ENCODE results near the gene TUSC2.

The TUSC2 gene

DNA sequence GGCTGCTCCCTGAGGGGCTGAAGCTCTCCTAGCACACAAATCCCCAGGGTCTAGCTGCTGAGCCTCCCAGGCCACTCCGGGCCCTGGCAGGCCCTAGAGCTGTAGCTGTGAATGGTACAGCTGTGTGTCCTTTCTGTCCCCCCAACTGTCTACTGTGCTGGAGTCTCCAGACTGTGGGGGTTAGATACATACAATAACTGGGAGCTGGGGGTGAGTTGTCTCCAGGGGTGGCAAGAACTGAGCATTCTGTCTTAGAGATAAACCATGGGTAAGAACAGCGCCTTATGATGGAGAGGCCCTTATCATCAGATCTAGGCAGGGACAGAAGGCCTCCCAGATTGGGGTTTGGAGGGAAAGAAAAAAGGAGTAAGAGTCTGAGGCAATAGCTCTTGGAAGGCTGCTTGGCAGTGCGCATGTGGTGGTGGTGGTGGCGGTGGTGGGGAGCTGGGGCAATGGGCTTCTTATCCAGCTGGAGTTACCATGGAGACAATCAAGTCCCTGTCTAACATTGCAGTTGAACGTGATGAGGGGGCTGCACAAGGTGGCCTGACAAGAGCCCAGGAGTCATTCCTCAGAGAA lies 26.3 kb upstream of the TUSC2 start:
- DNase-seq = no peak

DNA sequence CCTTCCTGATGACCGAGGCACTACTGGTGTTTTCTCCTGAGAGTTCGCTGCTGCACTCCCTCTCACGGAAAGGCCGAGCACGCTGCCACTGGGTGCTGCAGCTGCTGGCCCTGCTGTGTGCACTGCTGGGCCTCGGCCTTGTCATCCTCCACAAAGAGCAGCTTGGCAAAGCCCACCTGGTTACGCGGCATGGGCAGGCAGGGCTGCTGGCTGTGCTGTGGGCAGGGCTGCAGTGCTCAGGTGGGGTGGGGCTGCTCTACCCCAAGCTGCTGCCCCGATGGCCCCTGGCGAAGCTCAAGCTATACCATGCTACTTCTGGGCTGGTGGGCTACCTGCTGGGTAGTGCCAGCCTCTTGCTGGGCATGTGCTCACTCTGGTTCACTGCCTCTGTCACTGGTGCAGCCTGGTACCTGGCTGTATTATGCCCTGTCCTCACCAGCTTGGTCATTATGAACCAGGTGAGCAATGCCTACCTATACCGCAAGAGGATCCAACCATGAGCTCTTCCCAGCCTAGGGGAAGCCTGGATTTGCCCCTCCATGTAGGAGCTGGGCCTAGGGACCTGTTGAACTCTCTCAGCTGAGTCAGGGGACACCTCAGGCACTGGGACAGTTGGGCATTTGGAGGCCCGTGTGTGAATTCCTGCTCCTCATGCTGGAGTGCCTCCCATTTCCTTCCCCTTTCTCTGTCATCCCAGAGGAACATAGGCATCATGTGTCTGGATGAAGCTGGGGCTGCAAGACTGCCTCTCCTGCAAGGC lies 25.4 kb upstream of the TUSC2 start:
- DNase-seq = no peak

DNA sequence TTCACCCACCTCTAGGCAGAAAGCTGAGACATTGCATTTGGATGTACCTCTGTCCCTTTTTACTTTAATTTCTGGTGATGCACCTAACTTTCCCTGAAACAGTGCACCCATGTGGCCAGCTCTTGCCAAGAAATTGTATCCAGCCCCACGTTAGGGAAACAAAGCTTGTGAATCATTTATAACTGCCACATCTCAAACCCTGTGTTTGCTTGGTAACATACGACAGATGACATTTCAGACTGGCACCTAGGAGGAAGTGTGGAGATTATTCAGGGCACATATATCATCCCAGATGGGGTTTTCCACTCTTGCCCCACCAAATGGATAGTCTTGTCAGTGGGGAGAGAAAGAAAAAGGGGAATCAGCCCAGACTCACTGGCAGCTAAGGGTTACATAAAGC lies 24.8 kb upstream of the TUSC2 start:
- DNase-seq = no peak

DNA sequence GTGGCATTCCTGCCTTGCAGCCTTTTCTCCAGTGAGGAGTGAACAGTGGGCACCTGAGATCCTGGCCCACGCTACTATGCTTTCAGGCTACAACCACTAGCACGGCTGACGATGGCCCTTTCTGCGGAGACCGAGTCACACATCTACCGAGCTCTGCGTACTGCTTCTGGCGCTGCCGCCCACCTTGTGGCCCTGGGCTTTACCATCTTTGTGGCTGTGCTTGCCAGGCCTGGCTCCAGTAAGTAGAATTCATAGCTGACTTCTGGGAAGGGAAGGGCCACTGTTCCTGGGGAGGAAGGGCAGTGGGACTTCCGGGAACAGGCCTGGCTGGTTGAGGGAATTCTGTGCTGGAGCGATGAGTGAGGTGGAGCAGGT lies 23.3 kb upstream of the TUSC2 start:
- no peak for DNase-seq

DNA sequence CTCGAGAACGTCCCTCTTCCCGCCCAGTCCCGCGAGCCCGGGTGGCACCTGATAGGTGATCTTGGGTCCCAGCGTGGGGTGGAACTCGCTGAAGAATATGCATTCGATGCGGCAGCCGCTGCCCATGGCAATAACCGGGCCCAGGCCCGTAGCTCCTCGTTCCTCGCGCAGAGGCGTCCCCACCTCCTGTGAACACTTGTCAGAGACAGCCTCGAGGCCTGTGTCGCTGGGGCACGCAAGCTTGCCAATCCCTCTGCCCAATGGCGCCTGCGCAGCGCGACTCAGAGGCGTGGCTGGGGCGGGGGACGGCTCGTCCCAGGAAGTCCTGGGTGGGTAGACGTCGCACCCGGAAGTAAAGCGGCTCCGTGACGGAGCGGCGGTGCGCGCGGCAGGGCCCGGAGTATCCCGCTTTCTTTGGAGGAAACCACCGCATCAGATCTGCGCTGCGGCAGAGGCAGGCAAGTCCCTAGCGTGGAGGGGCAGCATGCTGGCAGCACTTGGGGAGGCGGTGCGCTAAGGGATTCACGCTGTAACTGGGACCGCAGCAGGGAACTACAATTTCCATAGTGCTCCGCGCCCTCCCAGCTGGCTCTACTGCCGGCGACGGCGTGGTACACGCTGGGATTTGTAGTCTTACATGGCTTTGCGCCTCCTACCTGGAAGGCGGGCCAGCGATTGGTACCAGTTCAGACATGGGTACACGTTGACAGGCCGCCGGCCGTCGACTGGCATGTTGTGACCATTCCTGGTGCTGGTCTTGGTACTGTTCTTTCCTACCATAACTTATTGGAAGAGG lies 22.7 kb upstream of the TUSC2 start, which contains the start of the genes CYB561D2 and NPRL2:
TSS of gene CYB561D2 (plus strand) at position 336 of the 796 bp plus-strand sequence. CDS start 572 bp downstream, outside the sequence.
TSS of gene NPRL2 (minus strand) at position 249 of the 796 bp plus-strand sequence. CDS start at position 126, 123 bp downstream.
- peak; percentile 99 for DNase-seq

DNA sequence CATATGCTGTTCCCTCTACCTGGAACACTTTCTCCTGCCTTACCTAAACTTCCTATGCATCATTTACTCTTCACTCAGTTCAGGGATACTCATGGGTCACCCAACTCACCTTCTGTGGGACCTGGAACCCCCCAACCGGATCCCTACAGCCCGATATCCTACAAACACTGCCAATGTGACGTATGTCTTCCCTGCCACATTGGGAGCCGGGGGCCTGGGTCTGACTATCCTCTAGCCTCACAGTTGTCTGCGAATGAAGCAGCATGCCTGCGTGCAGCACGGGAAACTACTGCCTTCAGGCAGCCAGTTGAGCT lies 22.1 kb upstream of the TUSC2 start:
- DNase-seq = no peak

DNA sequence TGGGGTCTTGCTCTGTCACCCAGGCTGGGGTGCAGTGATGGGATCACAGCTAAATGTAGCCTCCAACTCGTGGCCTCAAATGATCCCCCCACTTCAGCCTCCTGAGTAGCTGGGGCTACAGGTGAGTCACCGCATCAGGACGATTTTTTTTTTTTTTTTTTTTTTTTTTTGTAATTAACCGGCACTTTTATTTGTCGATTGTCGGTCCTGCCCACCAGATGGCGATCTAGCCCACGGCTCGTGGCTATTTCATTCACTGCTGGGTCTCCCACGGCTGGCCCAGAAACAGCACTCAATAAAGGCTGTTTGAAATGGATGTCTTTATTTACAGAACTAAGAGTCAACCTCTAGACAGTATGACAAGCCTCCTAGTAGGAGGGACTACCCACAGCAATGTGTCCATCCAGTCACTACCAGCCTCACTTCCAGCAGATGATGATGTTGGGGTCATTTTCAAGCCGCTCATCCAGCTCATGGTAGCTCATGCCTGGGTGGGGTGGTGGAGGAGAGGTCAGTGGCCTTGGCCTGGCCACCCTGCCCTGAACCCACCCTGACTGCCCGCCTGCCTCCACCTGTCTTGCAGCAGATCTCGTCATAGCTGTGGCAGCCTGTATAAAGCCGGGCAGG lies 19.3 kb upstream of the TUSC2 start:
- peak; percentile 73 to 74 for DNase-seq

DNA sequence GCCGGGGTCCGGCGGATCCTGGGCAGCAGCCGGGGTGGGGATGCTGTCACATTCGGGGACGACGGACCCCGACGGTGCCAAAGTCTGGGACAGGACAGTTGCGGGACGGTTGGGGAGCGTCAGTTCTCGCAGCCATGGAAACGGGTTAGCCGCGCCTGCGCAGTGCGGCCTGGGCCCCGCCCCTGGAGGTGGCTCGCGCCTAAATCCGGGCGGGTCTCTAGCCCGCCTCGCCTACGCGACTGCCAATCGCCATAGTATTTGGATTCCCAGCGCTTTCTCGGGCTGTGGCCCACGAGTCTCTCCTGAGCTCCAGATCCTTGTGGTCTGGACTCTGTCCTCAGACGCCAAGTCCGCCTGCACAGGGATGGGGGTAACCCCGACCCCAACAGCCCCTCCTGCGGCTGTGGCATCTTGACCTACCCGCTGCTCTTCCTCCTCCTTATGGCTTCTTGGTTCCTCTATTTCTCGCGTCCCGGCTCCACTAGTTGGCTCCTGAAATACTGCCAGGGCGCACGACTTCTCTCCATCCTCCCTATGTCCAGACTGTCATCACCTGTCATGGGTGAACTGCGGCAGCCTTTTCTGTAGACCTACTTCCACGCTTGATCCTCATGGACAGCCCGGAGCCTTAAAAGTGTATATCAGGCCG lies 17.7 kb upstream of the TUSC2 start, which contains the start of gene ZMYND10:
TSS of gene ZMYND10 (minus strand) at position 147 of the 649 bp plus-strand sequence. CDS start 153 bp downstream, outside the sequence.
- DNase-seq = peak; percentile 66 to 69

DNA sequence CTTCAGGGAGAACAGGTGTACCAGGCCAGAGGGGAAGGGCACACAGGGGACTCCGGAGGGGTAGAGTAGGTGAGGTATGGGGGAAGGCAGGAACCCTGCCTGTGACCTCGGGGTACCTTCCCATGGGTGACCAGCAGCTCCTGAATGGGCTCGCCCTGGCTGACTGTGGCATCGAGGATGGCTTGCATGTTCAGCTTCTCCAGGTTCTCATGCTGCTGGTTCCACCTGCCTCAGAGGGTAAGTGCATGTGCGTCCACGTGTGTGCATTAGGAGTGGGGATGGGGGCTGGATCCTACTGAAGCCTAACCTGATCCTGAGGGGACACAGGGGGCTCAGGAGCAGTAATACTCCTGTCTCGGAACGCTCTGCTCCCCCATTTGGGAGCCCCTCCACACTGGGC lies 17.0 kb upstream of the TUSC2 start:
- no peak for DNase-seq

DNA sequence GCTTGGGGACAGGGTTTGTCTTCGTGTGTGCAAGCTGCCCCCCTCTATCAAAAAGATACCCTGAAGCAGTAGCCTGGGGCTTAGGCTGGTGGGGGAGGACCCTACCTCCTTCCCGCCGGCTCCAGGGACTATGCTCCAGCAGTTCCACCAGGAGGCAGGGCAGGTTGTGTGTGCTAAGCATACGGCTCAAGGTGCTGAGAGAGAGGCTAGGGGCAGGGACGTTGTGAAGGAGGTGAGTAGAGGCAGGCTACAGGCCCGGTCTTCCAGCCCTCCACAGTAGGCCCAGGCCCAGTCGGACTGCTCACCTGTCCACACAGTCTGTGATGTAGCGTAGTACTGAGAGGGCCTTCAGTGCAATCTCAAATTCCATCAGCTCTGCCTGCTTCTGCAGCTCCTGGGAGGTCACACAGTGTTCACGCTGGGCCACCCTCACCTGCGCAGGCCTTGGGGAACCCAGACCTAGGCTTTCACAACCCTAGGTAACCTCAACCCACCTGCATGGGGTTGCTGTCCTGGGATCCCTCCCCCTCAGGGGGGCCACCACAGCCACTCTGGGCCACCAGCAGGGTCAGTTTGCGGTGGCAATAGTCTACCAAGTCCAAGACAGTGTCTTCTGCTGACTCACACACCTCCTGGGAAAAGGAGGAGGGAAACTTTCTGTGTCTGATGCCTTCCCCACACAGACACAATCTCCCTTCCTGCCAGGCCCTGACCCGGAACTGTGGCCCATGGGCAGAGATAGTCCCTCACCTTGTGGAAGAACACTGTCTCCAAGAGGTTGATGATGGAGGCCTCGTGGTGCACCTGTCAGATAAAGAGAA lies 15.0 kb upstream of the TUSC2 start:
- no peak for DNase-seq

DNA sequence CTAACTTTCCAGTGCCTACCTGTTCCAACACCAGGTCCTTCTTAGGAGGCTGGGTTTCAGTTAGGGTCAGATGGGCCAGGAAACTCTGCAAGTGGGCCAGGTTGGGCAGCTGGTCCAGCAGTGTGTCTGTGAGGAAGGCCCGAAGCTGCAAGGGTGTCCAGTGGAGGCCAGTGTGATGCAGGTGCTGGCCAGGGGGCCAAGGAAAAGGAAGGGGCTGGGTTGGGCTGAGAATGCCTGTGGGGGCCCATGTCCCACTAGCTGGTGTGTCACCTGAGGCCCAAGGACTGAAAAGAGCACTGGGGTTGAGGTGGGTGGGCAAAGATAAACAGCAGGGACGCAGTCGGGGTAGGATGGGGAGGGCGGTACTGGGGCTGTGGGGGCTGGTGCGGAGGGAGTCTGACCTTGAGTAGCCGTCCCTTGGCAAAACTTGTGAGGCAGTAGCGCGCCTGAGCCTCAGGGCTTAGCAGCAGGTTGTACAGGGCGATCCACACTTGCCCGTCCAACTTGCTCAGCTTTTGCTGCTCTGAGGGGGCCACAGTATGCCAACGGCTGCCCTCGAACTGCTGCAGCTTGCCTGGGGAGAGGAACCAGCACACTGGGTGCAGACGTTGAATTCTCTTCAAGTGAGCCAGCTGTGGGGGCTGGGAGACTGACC lies 14.1 kb upstream of the TUSC2 start:
- no peak for DNase-seq

DNA sequence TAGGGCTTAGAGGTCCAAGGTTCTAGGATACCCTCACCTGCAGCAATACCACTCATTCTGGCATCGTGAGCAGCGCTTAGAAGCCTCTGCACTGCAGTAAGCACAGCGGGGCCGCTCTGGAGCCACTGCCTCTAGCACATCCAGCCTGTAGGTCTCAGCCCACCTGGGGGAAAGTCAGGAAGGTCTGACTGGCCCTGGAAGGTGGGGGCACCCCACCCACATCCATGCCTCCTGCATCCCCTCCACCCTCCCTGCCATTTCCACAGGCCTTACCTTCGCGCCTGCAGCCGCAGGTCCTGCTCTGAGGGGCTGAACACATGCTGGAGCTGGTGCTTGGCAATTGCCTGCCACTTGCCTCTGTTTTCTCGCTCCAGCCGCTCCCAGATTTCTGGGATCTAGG lies 13.5 kb upstream of the TUSC2 start:
- no peak for DNase-seq

DNA sequence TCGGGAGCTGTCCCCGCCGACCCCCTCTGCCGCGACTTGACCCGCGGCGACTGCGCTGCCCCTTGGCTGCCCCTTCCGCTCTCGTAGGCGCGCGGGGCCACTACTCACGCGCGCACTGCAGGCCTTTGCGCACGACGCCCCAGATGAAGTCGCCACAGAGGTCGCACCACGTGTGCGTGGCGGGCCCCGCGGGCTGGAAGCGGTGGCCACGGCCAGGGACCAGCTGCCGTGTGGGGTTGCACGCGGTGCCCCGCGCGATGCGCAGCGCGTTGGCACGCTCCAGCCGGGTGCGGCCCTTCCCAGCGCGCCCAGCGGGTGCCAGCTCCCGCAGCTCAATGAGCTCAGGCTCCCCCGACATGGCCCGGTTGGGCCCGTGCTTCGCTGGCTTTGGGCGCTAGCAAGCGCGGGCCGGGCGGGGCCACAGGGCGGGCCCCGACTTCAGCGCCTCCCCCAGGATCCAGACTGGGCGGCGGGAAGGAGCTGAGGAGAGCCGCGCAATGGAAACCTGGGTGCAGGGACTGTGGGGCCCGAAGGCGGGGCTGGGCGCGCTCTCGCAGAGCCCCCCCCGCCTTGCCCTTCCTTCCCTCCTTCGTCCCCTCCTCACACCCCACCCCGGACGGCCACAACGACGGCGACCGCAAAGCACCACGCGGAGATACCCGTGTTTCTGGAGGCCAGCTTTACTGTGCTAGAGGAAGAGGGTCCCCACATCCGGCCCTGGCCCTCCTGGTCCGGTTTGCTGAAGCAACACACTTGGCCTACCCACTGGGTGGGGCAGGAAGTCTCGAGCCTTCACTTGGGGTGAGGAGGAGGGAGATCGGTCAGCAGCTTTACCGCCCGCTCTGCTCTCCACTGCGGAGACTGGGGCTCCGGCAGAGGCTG lies 12.7 kb upstream of the TUSC2 start, which contains the start of gene RASSF1:
TSS of gene RASSF1 (minus strand) at position 389 of the 882 bp plus-strand sequence. CDS start at position 358, 31 bp downstream.
- peak; percentile 35 to 40 for DNase-seq

DNA sequence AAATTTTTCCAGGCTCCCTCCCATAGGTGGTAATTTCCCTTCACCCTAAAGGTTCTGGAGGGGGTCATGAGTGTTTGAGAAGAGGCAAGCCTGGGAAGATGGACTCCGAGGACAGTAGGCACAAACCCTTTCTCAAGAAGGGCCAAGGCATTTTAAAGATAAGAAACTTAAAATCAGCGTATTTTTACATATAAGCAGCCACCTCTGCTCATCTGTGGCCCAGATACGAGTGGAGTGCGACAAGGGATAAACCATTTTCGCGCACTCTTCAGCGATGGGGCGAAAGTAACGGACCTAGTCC lies 12.1 kb upstream of the TUSC2 start:
- no peak for DNase-seq

DNA sequence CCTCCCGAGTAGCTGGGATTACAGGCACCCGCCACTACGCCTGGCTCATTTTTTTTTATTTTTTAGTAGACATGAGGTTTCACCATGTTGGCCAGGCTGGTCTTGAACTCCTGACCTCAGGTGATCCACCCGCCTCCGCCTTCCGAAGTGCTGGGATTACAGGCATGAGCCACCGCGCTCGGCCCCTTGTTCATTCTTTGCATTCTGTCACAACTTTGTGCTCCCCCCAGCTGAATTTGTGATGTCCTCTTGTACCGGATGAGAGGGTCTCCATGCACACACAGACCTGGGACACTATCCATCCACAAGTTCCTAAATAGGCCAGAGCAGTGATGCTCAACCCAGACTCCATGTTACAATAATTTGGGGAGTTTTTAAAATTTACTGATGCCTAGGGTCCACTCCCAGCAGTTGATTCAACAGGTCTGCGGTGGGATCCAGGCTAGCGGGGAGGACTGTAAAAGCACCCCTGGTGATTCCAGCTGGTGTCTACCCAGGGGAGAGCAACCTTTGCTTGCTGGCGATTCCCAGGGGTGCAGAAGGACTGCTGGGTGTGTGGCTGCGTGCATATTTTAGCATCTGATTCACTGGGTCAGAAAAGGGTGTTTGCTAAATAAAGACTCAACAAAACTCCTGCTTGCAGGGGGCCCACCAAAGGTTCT lies 11.6 kb upstream of the TUSC2 start:
- no peak for DNase-seq

DNA sequence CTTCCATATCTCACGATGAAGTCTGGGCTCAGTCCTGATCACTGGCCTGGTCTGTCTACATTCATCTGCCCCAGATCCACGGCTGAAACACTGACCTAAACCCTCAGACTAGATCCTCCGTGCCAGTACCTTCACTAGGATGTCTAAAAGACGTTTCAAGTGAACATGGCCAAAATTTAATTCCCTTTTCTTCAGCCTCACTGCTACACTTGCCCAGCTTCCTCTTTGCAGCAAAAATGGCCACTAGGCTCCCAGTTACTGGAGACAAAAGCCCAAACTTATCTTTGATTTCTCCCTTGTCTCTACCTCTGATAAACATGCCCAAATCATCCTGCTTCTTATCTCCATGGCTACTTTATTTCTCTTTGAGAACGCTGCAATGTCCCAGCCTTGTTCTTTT lies 10.9 kb upstream of the TUSC2 start:
- no peak for DNase-seq

DNA sequence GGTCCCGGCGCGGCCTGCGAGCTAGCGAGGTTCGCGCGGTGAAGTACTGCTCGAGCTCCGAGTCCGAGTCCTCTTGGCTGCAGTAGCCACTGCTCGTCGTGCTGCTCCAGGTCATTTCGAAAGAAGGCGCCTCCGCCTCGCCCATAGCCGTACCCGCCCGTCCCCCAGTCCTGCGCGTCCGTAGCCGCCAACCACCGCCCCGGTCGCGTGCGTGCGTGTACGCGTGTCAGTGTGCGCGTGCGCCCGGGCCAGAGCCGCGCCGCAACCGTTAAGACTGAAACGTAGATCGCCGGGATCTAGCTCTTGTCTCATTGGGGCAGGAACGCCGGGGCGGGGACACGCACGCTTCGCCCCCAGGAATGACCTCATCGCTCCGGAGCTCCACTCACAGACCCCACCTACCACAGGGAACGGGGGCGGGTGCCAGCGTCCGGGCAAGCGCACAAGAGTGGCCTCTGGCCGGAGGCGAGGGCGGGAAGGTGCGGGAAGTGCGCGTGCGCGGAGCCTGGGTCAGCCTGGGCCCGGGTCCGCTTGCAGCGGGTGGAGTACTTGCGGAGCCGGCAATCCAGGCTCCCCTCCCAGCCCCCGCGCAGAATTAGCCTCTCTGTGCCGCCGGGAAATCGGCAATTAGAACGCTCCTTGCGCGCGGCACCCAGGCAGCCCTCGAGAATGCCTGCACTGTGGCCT lies 9.3 kb upstream of the TUSC2 start:
- DNase-seq = peak; percentile 90 to 92

DNA sequence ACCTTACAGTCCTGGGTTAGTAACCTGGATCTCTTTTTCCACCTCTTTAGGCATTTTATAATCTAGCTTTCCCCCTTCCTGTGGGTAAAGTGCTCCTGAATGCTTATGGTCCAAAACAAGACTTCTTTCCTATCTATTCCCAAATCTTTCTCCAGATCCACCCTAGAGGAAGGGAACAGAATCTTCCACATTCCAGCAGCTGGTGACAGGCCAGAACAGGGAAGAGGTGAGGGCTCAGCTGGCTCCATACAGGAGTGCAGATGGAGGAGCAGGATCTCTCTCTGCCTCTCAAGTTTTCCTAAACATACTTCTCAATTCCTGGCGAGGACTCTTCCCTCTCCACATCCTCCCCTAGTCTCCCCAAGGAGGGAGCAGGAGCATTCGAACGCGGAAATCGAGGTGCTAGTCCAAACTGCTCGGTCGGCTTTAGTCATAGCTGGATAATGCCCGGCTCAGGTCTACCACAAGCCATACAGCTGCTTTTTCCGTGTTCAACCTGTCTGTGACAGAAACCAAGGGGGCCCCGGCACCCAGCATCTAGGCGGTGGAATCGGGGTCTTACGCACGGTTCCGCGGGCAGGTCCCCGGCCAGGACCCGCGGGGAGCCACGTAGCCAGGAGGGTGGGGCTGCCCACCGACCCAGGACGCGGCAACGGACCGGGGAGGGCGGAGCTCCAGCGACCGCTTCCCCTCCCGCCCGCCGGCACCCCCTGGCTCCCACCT lies 8.6 kb upstream of the TUSC2 start:
- peak; percentile 37 to 44 for DNase-seq

Measured in activated CD4-positive, alpha-beta T cell treated with anti-CD3 and anti-CD28 coated beads, Interleukin-2, amount 50 U/mL, for 4 hours (primary cell).